Activated CD4-positive, alpha-beta T cell treated with anti-CD3 and anti-CD28 coated beads, Interleukin-2, amount 50 U/mL, for 24 hours (primary cell): ENCODE results near the gene ATF7.
A peak's percentile ranks its signal among the peaks of the same experiment; 100 is the strongest.
"Not testable (repeated sequence)": the region's sequence is repeated elsewhere in the genome, so short reads cannot be mapped to it uniquely, and the experiment has no call there.

Source experiments
- DNase-seq, 2 donors: peaks; one replicate each; pipeline ENCODE4 v3.0.0-alpha.2; 2020; ENCODE audit warnings: low read depth in 1 of 2, low spot score in 1 of 2

The ATF7 gene

GRCh38 chr12:53625946-53626701 is at the start of gene ATF7:
ATF7 (minus strand) TSS chr12:53626382; CDS start chr12:53601000, 25,382 bp downstream.
- peak; percentile 98 to 99 for DNase-seq

DNA sequence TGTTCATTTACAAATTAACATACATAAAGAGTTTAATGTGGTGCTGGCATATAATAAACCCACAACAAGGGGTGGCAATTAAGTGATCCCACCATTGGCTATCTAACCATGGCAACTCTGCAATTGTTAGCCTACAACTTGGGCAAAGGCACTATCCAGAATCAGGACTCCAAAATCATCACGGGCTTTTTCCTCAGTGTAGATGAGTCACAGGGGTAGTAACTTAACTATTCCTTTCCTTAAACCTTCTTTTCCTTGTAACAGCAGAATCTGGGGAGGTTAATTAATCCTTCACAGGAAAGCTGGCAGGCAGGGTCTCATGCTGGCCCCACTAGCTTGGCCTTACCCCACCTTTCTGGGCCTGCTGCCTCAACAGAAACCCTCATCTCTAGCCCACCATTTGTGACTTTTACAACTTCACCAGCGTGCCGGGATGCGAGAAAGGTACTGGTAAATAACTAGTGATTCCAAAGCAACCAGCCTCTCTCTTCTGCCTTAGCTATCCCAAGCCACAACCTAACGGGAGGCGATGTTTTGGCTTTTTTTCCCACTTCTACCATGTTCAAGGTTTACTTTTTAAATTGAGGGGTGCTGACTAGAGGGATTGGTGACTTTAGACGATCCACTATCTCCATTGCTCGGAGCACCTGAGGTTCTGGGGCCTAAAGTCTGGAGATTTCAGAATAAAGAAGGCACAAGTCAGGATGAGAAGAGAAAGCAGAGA is 49.0 kb upstream of the ATF7 start:
- no peak for DNase-seq

- DNase-seq = no peak
Observed at GRCh38 chr12:53670971-53671370, 44.8 kb upstream of the ATF7 start.

DNA sequence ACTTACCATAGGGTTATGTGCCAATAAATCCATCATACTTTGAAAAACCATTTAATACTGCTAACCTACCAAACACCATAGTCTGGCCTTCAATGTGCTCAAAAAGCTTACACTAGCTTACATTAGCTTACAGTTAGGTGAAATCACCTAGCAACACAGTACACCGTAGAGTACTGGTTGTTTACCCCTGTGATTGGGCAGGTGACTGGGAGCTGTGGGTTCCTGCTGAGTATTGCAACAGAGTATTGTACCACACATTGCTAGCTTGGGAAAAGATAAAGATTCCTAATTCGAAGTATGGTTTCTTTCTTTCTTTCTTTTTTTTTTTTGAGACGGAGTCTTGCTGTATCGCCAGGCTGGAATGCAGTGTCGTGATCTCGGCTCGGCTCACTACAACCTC is 44.1 kb upstream of the ATF7 start:
- DNase-seq = no peak

DNA sequence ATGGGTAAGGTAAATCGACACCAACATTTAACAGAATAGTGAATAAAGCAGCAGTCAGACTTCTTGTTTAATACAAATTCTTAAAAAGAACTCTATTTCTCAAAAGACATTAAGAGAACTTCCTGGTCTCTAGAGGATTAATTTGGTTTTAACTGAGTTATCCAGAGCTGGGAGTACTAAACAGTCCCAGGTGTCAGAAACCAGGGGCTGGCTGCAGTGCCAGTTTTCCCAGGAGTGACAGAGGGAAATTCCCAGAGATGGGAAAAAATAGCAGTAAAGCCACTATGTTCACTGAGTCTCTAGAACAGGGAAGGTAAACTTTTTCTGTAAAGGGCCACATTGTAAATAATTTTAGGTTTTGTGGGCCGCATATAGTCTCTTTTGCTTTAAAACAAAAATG is 40.9 kb upstream of the ATF7 start:
- no peak for DNase-seq

DNA sequence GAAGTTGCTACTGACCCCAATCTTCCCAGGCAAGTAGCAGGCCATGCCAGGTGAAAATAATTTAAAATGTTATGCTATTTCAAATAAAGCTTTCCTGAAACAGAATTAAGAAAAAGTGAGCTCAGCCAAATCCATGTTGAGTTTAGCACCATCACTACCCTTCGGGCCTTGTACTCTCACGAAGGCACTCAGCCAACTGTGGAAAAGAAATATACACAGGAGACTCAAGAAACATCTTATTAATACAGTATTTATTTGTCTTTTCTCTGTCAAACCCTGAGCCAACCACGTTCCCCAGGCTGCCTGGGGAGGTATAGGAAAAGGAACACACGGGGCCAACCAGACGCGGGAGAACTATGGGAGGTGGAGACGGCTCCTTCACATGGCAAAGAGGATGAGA is 38.8 kb upstream of the ATF7 start:
- no peak for DNase-seq

DNA sequence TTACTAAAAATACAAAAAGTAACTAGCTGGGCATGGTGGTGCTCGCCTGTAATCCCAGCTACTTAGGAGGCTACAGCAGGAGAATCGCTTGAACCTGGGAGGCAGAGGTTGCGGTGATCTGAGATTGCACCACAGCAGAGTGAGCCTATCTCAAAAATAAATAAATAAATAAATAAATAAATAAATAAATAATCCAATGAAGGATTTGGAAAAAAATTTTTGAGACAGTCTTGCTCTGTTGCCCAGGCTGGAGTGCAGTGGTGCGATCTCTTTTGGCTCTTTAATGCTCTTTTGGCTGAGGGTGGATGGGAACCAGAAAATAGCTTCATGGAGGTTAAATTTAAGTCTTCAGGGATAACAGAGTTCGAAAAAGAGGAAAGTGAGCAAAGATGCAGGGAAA is 38.0 kb upstream of the ATF7 start:
- no peak for DNase-seq

DNA sequence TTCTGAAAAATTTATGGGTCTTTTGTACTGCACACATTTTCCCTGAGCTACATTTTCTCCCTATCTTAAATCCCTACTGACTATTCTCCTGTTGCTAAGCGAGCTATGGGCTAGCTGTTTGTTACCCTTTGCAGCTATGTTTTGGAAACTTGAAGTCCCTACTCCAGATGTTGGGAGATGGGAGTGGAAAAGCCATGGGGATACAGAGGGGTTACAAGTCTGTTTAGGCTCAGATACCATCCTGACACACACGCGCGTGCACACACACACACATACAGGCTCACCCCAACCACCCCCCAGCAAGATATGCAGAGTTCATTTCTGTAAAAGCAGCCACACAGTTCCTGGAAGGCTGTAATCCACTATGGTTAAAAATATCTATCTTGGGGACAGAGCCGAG is 33.9 kb upstream of the ATF7 start:
- DNase-seq = no peak

DNA sequence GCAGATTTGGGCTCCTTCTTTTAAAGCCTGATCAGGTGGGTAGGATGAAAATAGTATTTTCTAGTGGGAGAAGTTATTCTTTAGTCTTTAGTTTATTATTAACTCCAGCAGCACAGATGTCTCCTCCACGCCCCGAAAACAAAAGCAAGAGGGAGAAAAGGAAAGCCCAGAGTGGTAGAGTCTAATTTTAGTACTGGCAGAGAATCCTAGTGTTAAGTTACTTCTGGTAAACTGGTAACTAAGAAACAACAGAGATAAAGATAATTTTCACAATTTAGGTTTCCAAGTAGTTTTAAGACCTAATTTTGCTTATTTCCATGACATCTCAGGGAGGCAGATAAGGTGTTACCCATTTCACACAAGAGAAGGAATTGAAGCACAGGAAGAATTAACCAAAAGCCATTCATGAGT is 33.4 kb upstream of the ATF7 start:
- no peak for DNase-seq

DNA sequence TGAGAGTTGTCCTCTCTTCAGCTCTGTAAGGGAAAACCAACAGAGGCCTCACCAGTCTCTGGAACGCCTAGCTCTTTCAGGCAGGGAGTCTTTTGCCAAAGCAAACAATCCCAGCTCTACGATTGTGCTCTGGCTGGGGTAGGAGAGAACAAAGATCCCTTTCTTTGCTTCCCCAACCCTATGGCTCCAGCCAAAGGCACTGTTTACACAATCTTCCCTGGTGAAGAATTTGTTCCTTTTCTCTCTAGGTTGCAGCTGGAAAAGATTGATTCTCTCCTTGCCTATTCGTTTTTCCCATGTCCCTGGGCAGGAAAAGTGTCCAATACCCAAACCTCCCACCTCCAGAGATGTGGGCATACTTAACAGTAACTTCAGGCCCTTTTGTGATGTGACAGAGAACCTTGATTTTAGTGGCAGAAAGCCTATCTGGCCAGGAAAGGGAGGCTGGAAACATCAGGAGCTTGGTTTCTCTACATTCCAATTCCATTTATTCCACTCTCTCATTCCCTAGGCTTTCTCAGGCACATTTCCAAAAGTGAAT is 32.9 kb upstream of the ATF7 start:
- no peak for DNase-seq

DNA sequence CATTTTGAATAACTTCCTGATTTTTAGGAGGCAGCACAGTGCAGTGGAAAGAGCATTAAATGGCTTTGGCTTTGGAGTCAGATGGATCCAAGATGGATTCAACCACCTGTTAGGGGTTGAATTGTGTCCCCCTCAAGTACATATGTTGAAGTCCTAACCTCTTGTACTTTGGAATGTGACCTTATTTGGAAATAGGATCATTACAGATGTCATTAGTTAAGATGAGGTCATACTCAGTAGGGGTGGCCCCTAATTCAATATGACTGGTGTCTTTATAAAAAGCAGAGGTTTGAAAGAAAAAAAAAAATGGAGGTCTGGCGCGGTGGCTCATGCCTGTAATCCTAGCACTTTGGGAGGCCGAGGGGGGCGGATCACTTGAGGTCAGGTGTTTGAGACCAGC is 30.9 kb upstream of the ATF7 start:
- no peak for DNase-seq

DNA sequence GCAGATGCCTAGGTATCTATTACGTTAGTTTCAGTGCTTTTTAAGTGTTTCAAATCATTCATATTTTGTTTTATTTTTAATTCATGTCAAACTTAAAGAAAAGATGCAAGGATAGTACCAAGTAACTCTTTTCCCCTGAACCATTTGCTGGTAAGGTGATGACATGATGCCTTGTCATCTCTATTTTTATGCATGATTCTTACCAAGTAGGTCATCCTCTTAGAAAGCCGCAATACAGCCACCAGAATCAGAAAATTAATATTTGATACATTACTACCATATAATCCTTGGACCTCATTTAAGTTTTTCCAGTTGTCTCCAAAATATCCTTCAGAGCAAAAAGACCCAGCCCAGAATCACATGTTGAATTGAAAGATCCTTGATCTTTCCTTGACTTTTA is 27.4 kb upstream of the ATF7 start:
- no peak for DNase-seq

- DNase-seq = no peak
Observed at GRCh38 chr12:53652366-53652765, 26.2 kb upstream of the ATF7 start.

GRCh38 chr12:53651737-53652136 is 25.6 kb upstream of the ATF7 start:
- DNase-seq = no peak

DNA sequence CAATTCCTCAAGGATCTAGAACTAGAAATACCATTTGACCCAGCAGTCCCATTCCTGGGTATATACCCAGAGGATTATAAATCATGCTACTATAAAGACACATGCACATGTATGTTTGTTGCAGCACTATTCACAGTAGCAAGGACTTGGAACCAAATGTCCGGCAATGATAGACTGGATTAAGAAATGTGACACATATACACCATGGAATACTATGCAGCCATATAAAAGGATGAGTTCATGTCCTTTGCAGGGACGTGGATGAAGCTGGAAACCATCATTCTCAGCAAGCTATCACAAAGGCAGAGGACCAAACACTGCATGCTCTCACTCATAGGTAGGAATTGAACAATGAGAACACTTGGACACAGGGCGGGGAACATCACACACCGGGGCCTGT is 20.1 kb upstream of the ATF7 start:
- DNase-seq = not testable (repeated sequence)

DNA sequence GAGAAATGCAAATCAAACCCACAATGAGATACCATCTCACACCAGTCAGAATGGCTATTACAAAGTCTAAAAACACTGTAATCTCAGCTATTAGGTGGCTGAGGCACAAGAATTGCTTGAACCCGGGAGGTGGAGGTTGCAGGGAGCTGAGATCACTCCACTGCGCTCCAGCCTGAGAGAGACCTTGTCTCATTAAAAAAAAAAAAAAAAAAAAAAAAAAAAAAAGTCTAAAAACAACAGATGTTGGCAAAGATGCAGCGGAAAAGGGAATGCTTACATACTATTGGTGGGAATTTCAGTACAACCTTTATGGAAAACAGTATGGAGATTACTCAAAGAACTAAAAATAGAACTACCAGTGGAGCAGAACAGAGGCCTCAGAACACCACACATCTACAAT is 19.0 kb upstream of the ATF7 start:
- DNase-seq = no peak

- DNase-seq = no peak
Observed at GRCh38 chr12:53644133-53644532, 18.0 kb upstream of the ATF7 start.

DNA sequence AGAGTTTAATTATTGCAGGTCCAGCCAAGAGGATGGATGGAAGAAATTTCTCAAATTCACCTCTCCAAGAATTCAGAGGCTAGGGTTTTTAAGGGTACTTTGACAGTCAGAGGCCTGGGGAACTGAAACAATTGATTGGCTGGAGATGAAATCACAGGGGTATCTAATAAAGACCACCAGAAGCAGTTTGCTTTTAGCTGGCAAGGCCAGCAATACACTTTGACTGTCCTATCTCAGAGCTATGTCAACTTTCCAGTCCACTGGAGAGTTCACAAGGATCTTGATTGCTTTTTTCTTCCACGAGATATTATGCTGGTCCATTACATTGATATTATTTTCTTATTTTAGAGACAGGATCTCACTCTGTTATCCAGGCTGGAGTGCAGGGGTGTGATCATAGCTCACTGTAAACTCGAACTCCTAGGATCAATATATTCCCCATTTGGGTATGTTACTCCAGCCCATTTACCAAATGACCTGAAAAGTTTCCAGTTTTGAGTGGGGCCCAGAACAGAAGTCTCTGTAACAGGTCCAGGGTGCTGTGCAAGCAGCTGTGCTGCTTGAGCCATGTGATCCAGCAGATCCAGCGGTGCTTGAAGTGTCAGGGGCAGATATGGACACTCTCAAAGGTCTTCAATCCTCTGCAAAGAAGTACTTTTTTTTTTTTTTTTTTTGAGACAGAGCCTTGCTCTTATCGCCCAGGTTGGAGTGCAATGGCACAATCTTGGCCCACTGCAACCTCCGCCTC is 17.2 kb upstream of the ATF7 start:
- DNase-seq = no peak

GRCh38 chr12:53638057-53638456 is 11.9 kb upstream of the ATF7 start:
- no peak for DNase-seq

DNA sequence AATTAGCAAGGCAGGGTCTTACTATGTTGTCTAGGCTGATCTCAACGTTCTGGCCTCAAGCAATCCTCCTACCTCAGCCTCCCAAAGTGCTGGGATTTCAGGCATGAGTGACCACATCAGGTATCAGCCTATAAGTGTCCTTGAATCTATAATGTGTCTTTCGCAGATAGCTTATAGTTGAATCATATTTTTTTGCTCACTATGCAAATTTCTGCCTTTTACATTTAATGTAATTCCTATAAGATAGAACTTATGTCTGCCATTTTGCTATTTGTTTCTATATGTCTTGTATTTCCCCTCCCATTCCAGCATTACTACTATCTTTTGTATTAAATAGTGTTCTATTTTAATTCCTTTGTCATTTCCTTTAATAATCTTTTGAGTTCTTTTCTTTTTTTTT is 10.5 kb upstream of the ATF7 start:
- DNase-seq = no peak

DNA sequence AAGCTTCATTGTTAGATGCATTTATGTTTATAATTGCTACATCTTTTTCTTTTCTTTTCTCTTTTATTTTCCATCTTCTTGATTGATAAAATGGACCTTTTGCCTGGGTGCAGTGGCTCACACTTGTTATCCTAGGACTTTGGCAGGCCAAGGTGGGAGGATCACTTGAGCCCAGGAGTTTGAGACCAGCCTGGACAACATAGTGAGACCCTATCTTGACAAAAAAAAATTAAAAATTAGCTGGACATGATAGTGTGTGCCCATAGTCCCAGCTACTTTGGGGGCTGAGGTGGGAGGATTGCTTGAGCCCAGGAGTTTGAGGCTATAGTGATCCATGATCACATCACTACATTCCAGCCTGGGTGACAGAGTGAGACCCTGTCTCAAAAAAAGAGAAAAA is 9.5 kb upstream of the ATF7 start:
- DNase-seq = not testable (repeated sequence)

DNA sequence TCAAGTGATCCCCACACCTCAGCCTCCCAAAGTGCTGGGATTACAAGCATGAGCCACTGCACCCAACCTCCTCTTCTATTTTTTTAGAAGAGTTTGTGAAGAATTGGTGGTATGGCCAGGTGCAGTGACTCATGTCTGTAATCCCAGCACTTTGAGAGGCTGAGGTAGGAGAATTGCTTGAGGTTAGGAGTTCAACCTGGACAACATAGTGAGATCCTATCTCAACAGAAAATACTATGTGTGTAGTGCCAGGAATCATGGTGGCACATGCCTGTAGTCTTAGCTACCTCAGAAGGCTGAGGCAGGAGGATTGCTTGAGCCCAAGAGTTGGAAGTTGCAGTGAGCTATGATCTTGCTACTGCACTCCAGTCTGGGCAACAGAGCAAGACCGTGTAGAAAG is 5.5 kb upstream of the ATF7 start:
- no peak for DNase-seq
